ENCODE measurements around the gene CLDN5. TPM values are rescaled to one million over a fixed set of nuclear protein-coding genes. Genes with fewer than 3 reads are reported as not detected.
"Not testable (repeated sequence)": the region's sequence is repeated elsewhere in the genome, so short reads cannot be mapped to it uniquely, and the experiment has no call there.

Gene CLDN5
- total RNA-seq, 2 donors from 2014 or later: 0.87 to 20.0 TPM

GRCh38 chr22:19537941-19538488 lies 13.8 kb upstream of the CLDN5 start:
- no peak overlapping the region for H3K27ac Mint-ChIP-seq
- no peak for DNase-seq
- H3K27me3 Mint-ChIP-seq: peaks cover 15% of the 10 kb centered on the region
- H3K36me3 Mint-ChIP-seq (ENCODE audit: low read depth): no peaks in the 10 kb centered on the region
- no peak overlapping the region for H3K4me3 Mint-ChIP-seq
- ATAC-seq: no peak
- H3K9me3 ChIP-seq (ENCODE audit: control insufficient read depth, low read length, poor library complexity, severe bottlenecking): no peaks in the 10 kb centered on the region
- H3K4me1 Mint-ChIP-seq: peaks cover 2% of the 10 kb centered on the region

GRCh38 chr22:19536564-19536963 lies 12.4 kb upstream of the CLDN5 start:
- Mint-ChIP-seq H3K27me3 (peaks cover 20% of the 10 kb centered on the region), H3K4me3 (no peak overlapping the region), H3K27ac (no peak overlapping the region), H3K4me1 (peaks cover 2% of the 10 kb centered on the region), H3K36me3 (ENCODE audit: low read depth) (no peaks in the 10 kb centered on the region)
- no peaks in the 10 kb centered on the region for H3K9me3 ChIP-seq (ENCODE audit: control insufficient read depth, low read length, poor library complexity, severe bottlenecking)
- DNase-seq (no peak), ATAC-seq (no peak)

GRCh38 chr22:19535001-19535400 lies 10.8 kb upstream of the CLDN5 start:
- Mint-ChIP-seq H3K4me1 (peaks cover 2% of the 10 kb centered on the region), H3K27ac (no peak overlapping the region), H3K36me3 (ENCODE audit: low read depth) (no peaks in the 10 kb centered on the region), H3K27me3 (peaks cover 20% of the 10 kb centered on the region), H3K4me3 (no peak overlapping the region)
- ATAC-seq (no peak), DNase-seq (no peak)
- no peaks in the 10 kb centered on the region for H3K9me3 ChIP-seq (ENCODE audit: control insufficient read depth, low read length, poor library complexity, severe bottlenecking)

- H3K27ac Mint-ChIP-seq: no peak overlapping the region
- H3K4me3 Mint-ChIP-seq: no peak overlapping the region
- H3K4me1 Mint-ChIP-seq: peaks cover 2% of the 10 kb centered on the region
- DNase-seq: no peak
- ATAC-seq: no peak
- no peaks in the 10 kb centered on the region for H3K36me3 Mint-ChIP-seq (ENCODE audit: low read depth)
- peaks cover 20% of the 10 kb centered on the region for H3K27me3 Mint-ChIP-seq
- no peaks in the 10 kb centered on the region for H3K9me3 ChIP-seq (ENCODE audit: control insufficient read depth, low read length, poor library complexity, severe bottlenecking)
Measured at GRCh38 chr22:19533857-19534256, 9.6 kb upstream of the CLDN5 start.

GRCh38 chr22:19533049-19533626 lies 8.9 kb upstream of the CLDN5 start:
- H3K4me3 Mint-ChIP-seq: no peak overlapping the region
- no peaks in the 10 kb centered on the region for H3K9me3 ChIP-seq (ENCODE audit: control insufficient read depth, low read length, poor library complexity, severe bottlenecking)
- no peak for ATAC-seq
- H3K36me3 Mint-ChIP-seq (ENCODE audit: low read depth): no peaks in the 10 kb centered on the region
- H3K27me3 Mint-ChIP-seq: peaks cover 16% of the 10 kb centered on the region
- no peak for DNase-seq
- H3K27ac Mint-ChIP-seq: peak overlapping the region; percentile 39
- H3K4me1 Mint-ChIP-seq: peaks cover 2% of the 10 kb centered on the region

- not testable (repeated sequence) for H3K4me3 Mint-ChIP-seq; H3K9me3 ChIP-seq (ENCODE audit: control insufficient read depth, low read length, poor library complexity, severe bottlenecking); ATAC-seq; H3K36me3 Mint-ChIP-seq (ENCODE audit: low read depth); H3K27ac Mint-ChIP-seq; DNase-seq; H3K4me1 Mint-ChIP-seq
- peaks cover 21% of the 10 kb centered on the region for H3K27me3 Mint-ChIP-seq
Measured at GRCh38 chr22:19531327-19531726, 7.1 kb upstream of the CLDN5 start.

GRCh38 chr22:19530751-19531150 lies 6.5 kb upstream of the CLDN5 start:
- Mint-ChIP-seq H3K4me3 (no peak overlapping the region), H3K27me3 (peaks cover 27% of the 10 kb centered on the region), H3K4me1 (peaks cover 2% of the 10 kb centered on the region), H3K36me3 (ENCODE audit: low read depth) (no peaks in the 10 kb centered on the region), H3K27ac (no peak overlapping the region)
- no peak for ATAC-seq
- DNase-seq: no peak
- no peaks in the 10 kb centered on the region for H3K9me3 ChIP-seq (ENCODE audit: control insufficient read depth, low read length, poor library complexity, severe bottlenecking)

GRCh38 chr22:19529811-19530210 lies 5.6 kb upstream of the CLDN5 start:
- H3K27ac Mint-ChIP-seq: no peak overlapping the region

GRCh38 chr22:19527861-19528417 lies 3.7 kb upstream of the CLDN5 start:
- H3K9me3 ChIP-seq (ENCODE audit: control insufficient read depth, low read length, poor library complexity, severe bottlenecking): no peaks in the 10 kb centered on the region
- Mint-ChIP-seq H3K27me3 (peaks cover 33% of the 10 kb centered on the region), H3K4me1 (peaks cover 8% of the 10 kb centered on the region), H3K4me3 (no peak overlapping the region), H3K36me3 (ENCODE audit: low read depth) (peaks cover 2% of the 10 kb centered on the region), H3K27ac (no peak overlapping the region)
- DNase-seq (no peak), ATAC-seq (no peak)

More at GRCh38 chr22:19529811-19530210, 5.6 kb upstream of the CLDN5 start:
- no peak for DNase-seq
- peaks cover 37% of the 10 kb centered on the region for H3K27me3 Mint-ChIP-seq
- no peak overlapping the region for H3K4me3 Mint-ChIP-seq
- ATAC-seq: no peak
- H3K9me3 ChIP-seq (ENCODE audit: control insufficient read depth, low read length, poor library complexity, severe bottlenecking): no peaks in the 10 kb centered on the region
- peaks cover 1% of the 10 kb centered on the region for H3K4me1 Mint-ChIP-seq
- no peaks in the 10 kb centered on the region for H3K36me3 Mint-ChIP-seq (ENCODE audit: low read depth)

GRCh38 chr22:19527321-19527721 lies 3.1 kb upstream of the CLDN5 start:
- peaks cover 33% of the 10 kb centered on the region for H3K27me3 Mint-ChIP-seq
- ATAC-seq: no peak

GRCh38 chr22:19526702-19527111 lies 2.5 kb upstream of the CLDN5 start:
- no peaks in the 10 kb centered on the region for H3K9me3 ChIP-seq (ENCODE audit: control insufficient read depth, low read length, poor library complexity, severe bottlenecking)
- Mint-ChIP-seq H3K36me3 (ENCODE audit: low read depth) (peaks cover 2% of the 10 kb centered on the region), H3K27me3 (peaks cover 33% of the 10 kb centered on the region), H3K4me3 (peak overlapping the region; percentile 66), H3K4me1 (peaks cover 11% of the 10 kb centered on the region), H3K27ac (no peak overlapping the region)
- no peak for DNase-seq
- no peak for ATAC-seq

More at GRCh38 chr22:19527321-19527721, 3.1 kb upstream of the CLDN5 start:
- DNase-seq: no peak
- no peak overlapping the region for H3K4me3 Mint-ChIP-seq
- no peaks in the 10 kb centered on the region for H3K9me3 ChIP-seq (ENCODE audit: control insufficient read depth, low read length, poor library complexity, severe bottlenecking)
- H3K36me3 Mint-ChIP-seq (ENCODE audit: low read depth): peaks cover 2% of the 10 kb centered on the region
- no peak overlapping the region for H3K27ac Mint-ChIP-seq
- peaks cover 11% of the 10 kb centered on the region for H3K4me1 Mint-ChIP-seq

GRCh38 chr22:19526076-19526701 lies 2.0 kb upstream of the CLDN5 start:
- peaks cover 33% of the 10 kb centered on the region for H3K27me3 Mint-ChIP-seq
- peaks cover 2% of the 10 kb centered on the region for H3K36me3 Mint-ChIP-seq (ENCODE audit: low read depth)
- H3K4me1 Mint-ChIP-seq: peaks cover 11% of the 10 kb centered on the region
- H3K4me3 Mint-ChIP-seq: peak overlapping the region; percentile 66
- H3K9me3 ChIP-seq (ENCODE audit: control insufficient read depth, low read length, poor library complexity, severe bottlenecking): no peaks in the 10 kb centered on the region
- ATAC-seq: no peak
- DNase-seq: no peak
- H3K27ac Mint-ChIP-seq: no peak overlapping the region

- peak overlapping the region; percentile 66 for H3K4me3 Mint-ChIP-seq
- DNase-seq (no peak), ATAC-seq (no peak)
- no peaks in the 10 kb centered on the region for H3K9me3 ChIP-seq (ENCODE audit: control insufficient read depth, low read length, poor library complexity, severe bottlenecking)
- no peak overlapping the region for H3K27ac Mint-ChIP-seq
- H3K4me1 Mint-ChIP-seq: peaks cover 11% of the 10 kb centered on the region
- H3K27me3 Mint-ChIP-seq: peaks cover 33% of the 10 kb centered on the region
- peaks cover 2% of the 10 kb centered on the region for H3K36me3 Mint-ChIP-seq (ENCODE audit: low read depth)
Measured at GRCh38 chr22:19525666-19526065, 1.5 kb upstream of the CLDN5 start.

Measured in T-helper 17 cell (primary cell).